Left colon (tissue), 2 donors: ENCODE measurements around the gene CAMK2B. TPM values are rescaled to one million over a fixed set of nuclear protein-coding genes. Genes with fewer than 3 reads are reported as not detected.
"Not testable (repeated sequence)": the region's sequence is repeated elsewhere in the genome, so short reads cannot be mapped to it uniquely, and the experiment has no call there.

ENCODE experiments used
- ATAC-seq: fragments of 200-7000 bp; cut with Tn5 transposase; one replicate; pipeline ENCODE4 v1.9.1; 2020; ENCODE audit warnings: mild to moderate bottlenecking, moderate library complexity
- DNase-seq, 2 donors: peaks; one replicate each; pipeline ENCODE4 v3.0.0-alpha.2; 2020
- intact Hi-C, 2 donors: fragments of 100-400 bp; cut with DNase I in 1 of 2; cut with micrococcal nuclease in 1 of 2; formaldehyde crosslinking; loops; one replicate each; pipeline versions ENCODE4 v1.11.2 to v1.14.0; 2022; cut with DNase I, micrococcal nuclease
- total RNA-seq, 2 donors: library from RNA; stranded (reverse); fragmentation: NEBNext Ultra II Directional; extraction: Animal tissue kit (Norgen Biotek cat#: 25700); gene quantifications; one replicate each; pipeline ENCODE4 v1.2.1, GENCODE V29; 2021
- donor health status: DM: no; HTN: no; CAD: no.
- donor health status: DM: yes; HTN: yes; CAD: no.

Gene CAMK2B
- total RNA-seq, 2 donors from 2014 or later = 0.61 to 0.76 TPM

GRCh38 chr7:44172803-44173424, 152.5 kb downstream of the CAMK2B start:
- DNase-seq = no peak
- intact Hi-C loops = no loop called here
- ATAC-seq = no peak

- intact Hi-C loops = no loop called here
- ATAC-seq (no peak), DNase-seq (no peak)
Observed at GRCh38 chr7:44172352-44172751, 153.0 kb downstream of the CAMK2B start.

- ATAC-seq, DNase-seq, intact Hi-C loops: not testable (repeated sequence)
Observed at GRCh38 chr7:44171901-44172300, 153.5 kb downstream of the CAMK2B start.

GRCh38 chr7:44167920-44168319, 157.5 kb downstream of the CAMK2B start:
- ATAC-seq = no peak
- no peak for DNase-seq
- intact Hi-C loops = no loop called here

Other genes with a start within 250 kb of the CAMK2B start
- gene POLM, start 243.1 kb downstream of the CAMK2B start, total RNA-seq = 10 to 100 TPM; 20.7 to 22.8 TPM
- gene AEBP1, start 221.2 kb downstream of the CAMK2B start, total RNA-seq = 10 to 100 TPM; 20.1 to 59.6 TPM
- 10 to 100 TPM; 40.5 to 57.0 TPM for gene POLD2, start 202.0 kb downstream of the CAMK2B start, total RNA-seq
- not detected for gene MYL7, start 184.3 kb downstream of the CAMK2B start, total RNA-seq
- under 1 TPM; 0.15 to 0.22 TPM for gene GCK, start 136.2 kb downstream of the CAMK2B start, total RNA-seq
- gene YKT6, start 124.6 kb downstream of the CAMK2B start, total RNA-seq = 10 to 100 TPM; 84.8 to 86.9 TPM
- gene NUDCD3, start 165.1 kb upstream of the CAMK2B start, total RNA-seq = 10 to 100 TPM; 66.3 to 72.4 TPM
- under 1 TPM in 1 of 2 donors, not detected in 1; 0.06 TPM for gene NPC1L1, start 215.7 kb upstream of the CAMK2B start, total RNA-seq
- gene DDX56, start 248.3 kb upstream of the CAMK2B start, total RNA-seq = 10 to 100 TPM; 36.5 to 59.2 TPM